HG03025 (cell line): ENCODE measurements around the gene TCF12.

ENCODE experiments used
- ATAC-seq: cut with Tn5 transposase; IDR thresholded peaks from one replicate; pipeline ENCODE4 v1.9.1; 2021; ENCODE audit warnings: mild to moderate bottlenecking, moderate library complexity; ENCODE audit not compliant: unreplicated experiment, low FRiP score

The TCF12 gene

GRCh38 chr15:57038040-57038439 lies 119.6 kb downstream of the TCF12 start:
- ATAC-seq, result no peak

GRCh38 chr15:57038496-57038895 lies 120.1 kb downstream of the TCF12 start:
- no peak for ATAC-seq

- ATAC-seq, result no peak
Measured at GRCh38 chr15:57041416-57041815, 123.0 kb downstream of the TCF12 start.

GRCh38 chr15:57044072-57044702 lies 125.7 kb downstream of the TCF12 start:
- no peak for ATAC-seq

DNA sequence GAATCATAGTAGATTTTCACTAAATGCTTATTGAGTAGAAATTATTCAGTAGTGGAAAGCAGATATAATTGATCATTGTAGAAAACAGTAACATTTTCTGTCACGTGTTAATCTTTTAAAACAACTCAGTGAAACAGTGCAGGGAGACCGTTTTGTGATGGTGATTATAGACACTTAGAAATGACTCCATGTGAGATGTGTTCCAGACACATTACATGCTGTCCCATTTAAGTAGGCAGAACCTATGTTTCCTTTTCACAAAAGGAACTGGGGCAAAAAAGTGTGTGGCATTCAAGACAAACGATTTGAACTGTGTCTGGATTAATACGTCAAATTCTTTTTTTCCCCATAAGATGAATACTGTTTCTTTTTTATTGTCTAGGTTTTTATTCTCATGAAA lies 126.5 kb downstream of the TCF12 start:
- ATAC-seq, result no peak

DNA sequence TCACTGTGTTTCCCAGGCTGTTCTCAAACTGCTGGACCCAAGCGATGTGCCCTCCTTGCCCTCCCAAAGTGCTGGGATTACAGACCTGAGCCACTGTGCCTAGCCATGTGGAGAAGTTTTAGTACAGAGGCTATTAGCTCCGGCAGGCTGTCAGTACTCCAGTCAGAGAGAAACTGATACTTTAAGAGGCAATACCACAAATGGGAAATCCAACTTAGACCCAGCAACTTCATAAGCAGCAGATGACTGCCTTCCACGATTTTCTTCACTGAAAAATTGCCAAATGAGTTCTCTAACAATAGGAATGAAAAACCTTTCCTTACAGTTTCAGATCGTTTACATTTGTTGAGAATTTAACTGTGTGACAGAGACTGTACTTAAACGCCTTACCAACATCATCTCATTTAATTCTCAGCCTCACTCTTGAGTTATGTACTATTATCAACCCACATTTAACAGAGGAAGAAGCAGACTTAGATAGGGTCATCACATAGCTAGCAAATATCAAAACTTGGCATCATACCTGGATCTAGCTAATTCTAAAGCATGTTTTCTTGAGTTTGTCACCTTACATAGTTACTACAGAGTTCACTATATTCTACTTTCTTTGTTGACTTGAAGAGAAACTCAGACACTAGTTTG lies 127.4 kb downstream of the TCF12 start:
- ATAC-seq, result peak; percentile 59

GRCh38 chr15:57048930-57049549 lies 130.6 kb downstream of the TCF12 start:
- no peak for ATAC-seq

- ATAC-seq, result no peak
Measured at GRCh38 chr15:57053470-57053869, 135.0 kb downstream of the TCF12 start.

DNA sequence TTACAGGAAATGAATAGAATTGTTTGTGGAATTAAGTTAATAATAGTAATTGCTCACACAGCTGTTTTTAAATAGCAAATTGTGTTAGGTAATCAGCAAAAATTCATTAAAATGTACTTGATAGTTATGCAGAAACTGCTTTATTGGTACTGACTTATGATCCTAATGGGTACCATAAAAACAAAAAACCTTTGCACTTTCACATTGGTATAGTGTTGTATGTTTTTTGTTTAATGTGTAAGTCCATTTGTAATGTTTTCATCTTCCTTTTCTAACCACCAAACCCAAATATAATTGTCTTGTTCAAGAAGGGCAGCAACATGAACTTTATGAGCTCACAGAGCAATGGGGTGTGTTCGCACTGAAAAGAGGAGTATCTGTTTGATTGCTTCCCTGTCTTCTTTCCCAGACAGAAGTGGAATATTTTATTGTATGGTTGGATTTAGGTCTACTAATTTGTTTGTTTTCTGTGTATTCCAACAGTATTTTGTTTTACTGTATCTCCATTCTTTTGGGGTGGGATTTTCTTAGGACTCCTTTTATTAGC lies 135.8 kb downstream of the TCF12 start:
- no peak for ATAC-seq

DNA sequence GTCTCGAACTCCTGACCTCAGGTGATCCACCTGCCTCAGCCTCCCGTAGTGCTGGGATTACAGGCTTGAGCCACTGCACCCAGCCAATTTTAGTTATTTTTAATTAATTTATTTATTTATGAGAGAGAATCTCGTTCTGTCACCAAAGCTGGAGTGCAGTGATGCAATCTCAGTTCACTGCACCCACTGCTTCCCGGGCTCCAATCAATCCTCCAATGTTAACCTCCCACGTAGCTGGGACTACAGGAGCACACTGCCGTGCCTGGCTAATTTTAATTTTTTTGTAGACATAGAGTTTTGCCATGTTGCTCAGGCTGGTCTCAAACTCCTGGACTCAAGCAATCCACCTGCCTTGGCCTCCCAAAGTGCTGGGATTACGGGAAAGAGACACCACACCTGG lies 137.9 kb downstream of the TCF12 start:
- ATAC-seq, result no peak

GRCh38 chr15:57057134-57057930 lies 138.9 kb downstream of the TCF12 start:
- ATAC-seq, result no peak

- ATAC-seq, result no peak
Measured at GRCh38 chr15:57059026-57059660, 140.7 kb downstream of the TCF12 start.

GRCh38 chr15:57060799-57061198 lies 142.4 kb downstream of the TCF12 start:
- no peak for ATAC-seq

GRCh38 chr15:57061281-57061680 lies 142.8 kb downstream of the TCF12 start:
- no peak for ATAC-seq

- no peak for ATAC-seq
Measured at GRCh38 chr15:57061696-57062095, 143.3 kb downstream of the TCF12 start.

DNA sequence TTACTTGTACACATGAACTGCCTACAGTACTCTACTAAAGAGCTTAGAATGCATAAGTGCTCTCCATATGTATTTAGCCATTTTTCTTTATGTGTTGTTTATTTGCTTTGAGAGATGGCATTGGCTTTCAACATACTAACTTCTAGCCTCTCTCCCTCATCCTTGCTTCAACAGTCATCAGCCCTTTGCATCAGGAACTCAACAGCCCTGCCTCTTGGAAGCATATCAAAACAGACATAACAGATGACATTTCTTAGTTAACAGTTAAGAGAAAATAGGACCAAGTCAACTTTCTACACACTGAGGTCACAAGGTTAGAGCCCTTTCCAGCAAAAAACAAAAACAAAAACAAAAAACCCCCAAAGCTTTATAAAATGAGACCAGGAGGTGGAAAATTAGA lies 145.6 kb downstream of the TCF12 start:
- ATAC-seq, result no peak

GRCh38 chr15:57069423-57069822 lies 151.0 kb downstream of the TCF12 start:
- no peak for ATAC-seq

DNA sequence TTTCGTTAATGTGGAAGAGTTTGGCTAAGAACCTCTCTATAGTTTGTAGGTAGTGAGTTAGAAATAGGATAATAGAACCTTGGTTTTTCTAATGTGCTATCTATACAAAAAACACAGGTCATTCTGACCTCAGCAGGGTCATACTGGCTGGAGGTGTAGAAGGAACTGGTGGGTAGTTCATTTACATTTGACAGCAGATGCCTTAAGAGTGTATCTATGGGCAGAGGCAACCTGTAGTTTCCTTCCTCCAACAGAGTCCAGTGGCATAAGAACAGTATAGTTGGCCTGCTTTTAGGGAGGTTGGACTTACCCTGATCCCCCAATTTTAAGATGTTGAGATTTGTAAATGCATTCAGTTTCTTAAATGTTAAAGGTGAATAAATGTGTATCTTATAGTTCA lies 152.2 kb downstream of the TCF12 start:
- no peak for ATAC-seq

DNA sequence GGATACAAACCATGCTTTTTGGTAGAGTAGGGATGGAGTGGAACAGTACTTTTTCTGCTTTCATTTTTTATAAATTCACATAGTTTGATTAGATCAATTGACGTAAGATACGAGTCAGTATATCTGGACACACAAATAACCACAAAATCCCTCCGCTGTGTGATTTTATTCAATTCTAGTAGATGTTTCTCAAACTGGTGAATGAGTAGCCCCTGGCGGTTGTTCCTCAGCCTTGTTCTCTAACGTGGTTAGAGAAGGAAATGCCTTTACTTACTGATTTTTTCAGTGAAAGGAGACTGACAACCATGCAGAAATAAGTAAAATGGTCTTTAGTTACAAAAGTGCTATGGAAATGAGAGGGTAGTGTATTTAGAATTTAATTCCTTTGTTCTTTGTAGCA lies 161.0 kb downstream of the TCF12 start:
- no peak for ATAC-seq

GRCh38 chr15:57079931-57080620 lies 161.6 kb downstream of the TCF12 start:
- no peak for ATAC-seq
